ENCODE data around the gene SCRN2.
A peak's percentile ranks its signal among the peaks of the same experiment; 100 is the strongest.

- TF ChIP-seq MAX (IDR thresholded peaks at IDR 0.05; ENCODE audit: insufficient read depth, insufficient read length) (no peak), MYC (IDR thresholded peaks at IDR 0.05; ENCODE audit: low read depth, low read length) (no peak), CTCF (IDR thresholded peaks at IDR 0.05; ENCODE audit: extremely low read depth in 1 of 2, insufficient read depth in 1 of 2, low read depth in 1 of 2, low read length in 2 of 2) (peak; percentile 97 to 99), POLR2AphosphoS5 (IDR thresholded peaks at IDR 0.05; ENCODE audit: insufficient read depth, low read depth, low read length) (peak; percentile 36), EZH2 (IDR thresholded peaks at IDR 0.05; ENCODE audit: borderline replicate concordance, low read depth, low read length, severe bottlenecking) (no peak), GATA2 (IDR thresholded peaks at IDR 0.05; ENCODE audit: insufficient read depth, insufficient read length, low read depth, low read length) (no peak), POLR2A (IDR thresholded peaks at IDR 0.05; ENCODE audit: low read depth, low read length) (peak; percentile 32)
Observed at GRCh38 chr17:47840742-47841487, at the start of gene SCRN2.

Measured in endothelial cell of umbilical vein (primary cell).